AG09319 (cell line): ENCODE results near the gene OLFML2A.
"Not testable (repeated sequence)": the region's sequence is repeated elsewhere in the genome, so short reads cannot be mapped to it uniquely, and the experiment has no call there.

ENCODE experiments used
- DNase-seq: peaks from one replicate; pipeline ENCODE4 v3.0.0-alpha.2; 2010; ENCODE audit warnings: low read depth; ENCODE audit errors: extremely low read depth
- TF ChIP-seq, protein P1 (sequence below): IDR thresholded peaks from 2 replicates; pipeline ENCODE4 v1.5.1; 2011; ENCODE audit warnings: low read depth, mild to moderate bottlenecking, inconsistent platforms, low read length, moderate library complexity

The OLFML2A gene

GRCh38 chr9:124771021-124771866 lies 5.7 kb upstream of the OLFML2A start, which contains the start of gene NR6A1:
TSS of gene NR6A1 (minus strand) at chr9:124771311.
- TF ChIP-seq, protein P1, sequence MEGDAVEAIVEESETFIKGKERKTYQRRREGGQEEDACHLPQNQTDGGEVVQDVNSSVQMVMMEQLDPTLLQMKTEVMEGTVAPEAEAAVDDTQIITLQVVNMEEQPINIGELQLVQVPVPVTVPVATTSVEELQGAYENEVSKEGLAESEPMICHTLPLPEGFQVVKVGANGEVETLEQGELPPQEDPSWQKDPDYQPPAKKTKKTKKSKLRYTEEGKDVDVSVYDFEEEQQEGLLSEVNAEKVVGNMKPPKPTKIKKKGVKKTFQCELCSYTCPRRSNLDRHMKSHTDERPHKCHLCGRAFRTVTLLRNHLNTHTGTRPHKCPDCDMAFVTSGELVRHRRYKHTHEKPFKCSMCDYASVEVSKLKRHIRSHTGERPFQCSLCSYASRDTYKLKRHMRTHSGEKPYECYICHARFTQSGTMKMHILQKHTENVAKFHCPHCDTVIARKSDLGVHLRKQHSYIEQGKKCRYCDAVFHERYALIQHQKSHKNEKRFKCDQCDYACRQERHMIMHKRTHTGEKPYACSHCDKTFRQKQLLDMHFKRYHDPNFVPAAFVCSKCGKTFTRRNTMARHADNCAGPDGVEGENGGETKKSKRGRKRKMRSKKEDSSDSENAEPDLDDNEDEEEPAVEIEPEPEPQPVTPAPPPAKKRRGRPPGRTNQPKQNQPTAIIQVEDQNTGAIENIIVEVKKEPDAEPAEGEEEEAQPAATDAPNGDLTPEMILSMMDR, result no peak
- DNase-seq, result peak; percentile 85

- TF ChIP-seq, protein P1, result peak; percentile 94
- no peak for DNase-seq
These were observed 4.9 kb upstream of the OLFML2A start for GRCh38 chr9:124771867-124772679.

DNA sequence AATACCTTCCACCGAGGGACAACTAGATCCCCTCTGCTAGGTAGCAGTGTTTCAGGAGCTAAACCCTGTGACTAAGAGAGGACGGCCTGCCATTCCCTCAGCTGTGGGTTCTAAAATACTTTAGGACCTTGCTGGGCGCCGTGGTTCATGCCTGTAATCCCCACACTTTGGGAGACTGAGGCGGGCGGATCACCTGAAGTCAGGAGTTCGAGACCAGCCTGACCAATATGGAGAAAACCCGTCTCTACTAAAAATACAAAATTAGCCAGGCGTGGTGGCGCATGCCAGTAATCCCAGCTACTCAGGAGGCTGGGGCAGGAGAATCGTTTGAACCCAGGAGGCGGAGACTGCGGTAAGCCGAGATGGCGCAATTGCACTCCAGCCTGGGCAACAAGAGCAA lies 4.1 kb upstream of the OLFML2A start:
- not testable (repeated sequence) for DNase-seq

DNA sequence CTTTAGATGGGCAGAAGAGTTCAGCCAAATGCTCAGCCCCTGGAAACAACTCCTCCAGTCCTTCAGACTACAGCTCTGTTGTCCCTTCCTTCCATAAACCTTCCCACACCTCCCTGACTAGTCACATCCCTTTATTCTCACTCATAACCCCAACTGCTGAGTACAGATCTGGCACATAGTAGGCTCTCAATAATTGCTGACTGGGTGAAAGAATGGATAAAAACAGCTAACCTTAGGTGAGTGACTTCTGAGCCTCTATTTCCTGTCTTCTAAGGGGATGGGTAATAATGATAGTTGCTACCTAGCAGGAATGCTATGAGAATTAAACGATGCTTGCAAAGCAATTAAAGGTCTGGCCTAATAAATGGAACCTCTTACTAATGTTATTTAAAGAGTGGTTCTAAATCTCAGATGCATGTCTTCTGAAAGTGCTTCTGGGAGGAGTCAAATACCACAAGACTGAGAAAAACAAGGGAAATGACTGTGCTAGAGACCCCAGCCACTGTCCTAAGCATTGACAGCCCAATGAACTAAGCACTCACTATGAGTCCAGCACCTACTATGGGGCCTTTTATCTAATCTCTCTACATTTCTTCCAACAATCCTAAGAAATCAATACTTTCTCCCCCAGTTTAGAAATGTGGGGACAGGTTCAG lies 3.3 kb upstream of the OLFML2A start:
- TF ChIP-seq, protein P1, result no peak
- DNase-seq, result no peak

GRCh38 chr9:124774129-124774978 lies 2.6 kb upstream of the OLFML2A start:
- no peak for DNase-seq

GRCh38 chr9:124776618-124776953 lies 347 bp upstream of the OLFML2A start:
- TF ChIP-seq, protein P1, result no peak
- no peak for DNase-seq

More at GRCh38 chr9:124774129-124774978, 2.6 kb upstream of the OLFML2A start:
- TF ChIP-seq, protein P1, result peak; percentile 80
